PC-9 (cell line): ENCODE results near the gene REV3L. TPM values are rescaled to one million over a fixed set of nuclear protein-coding genes. Genes with fewer than 3 reads are reported as not detected.

Source experiments
- BruUV-seq: library from RNA; stranded (reverse); fragments of 400-500 nt; replicated peaks from 2 replicates; lab custom pipeline; 2021; lab: Mats Ljungman, UMichigan
- CTCF ChIA-PET: fragments of 300-600 bp; sonication (Branson Sonifier 250); formaldehyde crosslinking; loops from one replicate; lab custom pipeline; 2022; ENCODE audit warnings: antibody characterized with exemption; lab: Charles Lee
- POLR2A ChIA-PET: fragments of 300-600 bp; sonication (Branson Sonifier 250); formaldehyde crosslinking; loops from one replicate; lab custom pipeline; 2022; ENCODE audit warnings: antibody characterized with exemption; ENCODE audit not compliant: unreplicated experiment; lab: Charles Lee
- DNase-seq, 2 experiments: peaks; one replicate each; pipeline versions ENCODE4 v3.0.0 to v3.0.0-alpha.2; 2015 to 2022; ENCODE audit warnings: mixed read lengths in 1 of 2
- H2AFZ ChIP-seq: fragments of 200-600 bp; sonication (generic); 2 replicates; pipeline ENCODE4 v1.8.1; 2017; ENCODE audit warnings: antibody characterized with exemption
- H3F3A ChIP-seq: fragments of 200-600 bp; sonication (generic); 2 replicates; pipeline ENCODE4 v1.8.1; 2017; ENCODE audit warnings: antibody characterized with exemption, mild to moderate bottlenecking, low read depth; ENCODE audit not compliant: insufficient read depth
- H3K27ac ChIP-seq: fragments of 200-600 bp; sonication (generic); 2 replicates; pipeline ENCODE4 v1.6.1; 2016; ENCODE audit warnings: mixed run types
- H3K27me3 ChIP-seq: fragments of 200-600 bp; sonication (generic); 2 replicates; pipeline ENCODE4 v1.6.1; 2016; ENCODE audit warnings: low read depth, mixed run types; ENCODE audit not compliant: insufficient read depth
- H3K36me3 ChIP-seq: fragments of 200-600 bp; sonication (generic); 2 replicates; pipeline ENCODE4 v1.6.1; 2016; ENCODE audit warnings: low read depth, mixed run types
- H3K4me1 ChIP-seq: fragments of 200-600 bp; sonication (generic); replicated peaks from 2 replicates; pipeline ENCODE4 v1.6.1; 2016; ENCODE audit warnings: mixed run types; ENCODE audit not compliant: insufficient read depth
- H3K4me2 ChIP-seq: fragments of 200-600 bp; sonication (generic); 2 replicates; pipeline ENCODE4 v1.6.1; 2017; ENCODE audit warnings: mixed run types
- H3K4me3 ChIP-seq: fragments of 200-600 bp; sonication (generic); 2 replicates; pipeline ENCODE4 v1.6.1; 2016; ENCODE audit warnings: mixed run types
- H3K79me2 ChIP-seq: fragments of 200-600 bp; sonication (generic); 2 replicates; pipeline ENCODE4 v1.6.1; 2017; ENCODE audit warnings: low read depth, mixed run types
- H3K9me2 ChIP-seq: fragments of 200-600 bp; sonication (generic); 2 replicates; pipeline ENCODE4 v1.8.1; 2017; ENCODE audit warnings: mild to moderate bottlenecking; ENCODE audit not compliant: insufficient read depth
- H3K9me3 ChIP-seq: fragments of 200-600 bp; sonication (generic); 2 replicates; pipeline ENCODE4 v1.8.1; 2016; ENCODE audit warnings: low read depth; ENCODE audit not compliant: insufficient read depth
- H4K20me1 ChIP-seq: fragments of 200-600 bp; sonication (generic); 2 replicates; pipeline ENCODE4 v1.8.1; 2017; ENCODE audit not compliant: insufficient read depth
- EZH2 ChIP-seq: fragments of 200-600 bp; sonication (generic); IDR thresholded peaks from 2 replicates; pipeline ENCODE4 v1.8.0; 2017; ENCODE audit warnings: antibody characterized with exemption, low read depth
- intact Hi-C: fragments of 100-400 bp; cut with micrococcal nuclease; formaldehyde crosslinking; loops from one replicate; pipeline ENCODE4 v1.10.0; 2022; ENCODE audit not compliant: unreplicated experiment
- total RNA-seq: library from RNA; stranded (reverse); gene quantifications from 2 replicates; pipeline ENCODE4 v1.2.3, GENCODE V29; 2021
- TF ChIP-seq, protein P1 (sequence below): fragments of 200-600 bp; sonication (generic); conservative IDR thresholded peaks from 2 replicates; pipeline ENCODE4 v1.6.1; 2017; ENCODE audit warnings: mixed run types, antibody characterized with exemption, mild to moderate bottlenecking, moderate library complexity

REV3L gene
- total RNA-seq, 1 experiment from 2014 or later: 22.9 TPM

DNA sequence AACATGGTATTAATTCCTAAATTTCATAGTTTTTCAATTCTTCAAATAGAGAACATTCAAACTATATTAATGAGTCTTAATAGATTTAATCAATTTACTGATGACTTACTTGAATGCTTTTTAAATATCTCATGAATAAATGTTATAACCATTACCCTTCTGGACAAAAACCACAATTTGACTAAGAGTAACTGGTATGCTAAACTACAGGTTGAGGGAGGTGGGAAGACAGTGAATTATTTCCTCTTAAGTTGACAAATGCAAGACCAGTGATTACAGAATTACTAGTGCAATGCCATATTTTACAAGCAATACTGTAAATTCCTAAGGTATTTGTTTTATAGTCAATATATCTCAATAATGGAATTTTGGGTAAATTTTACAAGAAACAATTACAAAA is 65.1 kb downstream of the REV3L start:
- Histone ChIP-seq H3K4me2 (no peak overlapping the region), H3K36me3 (no peaks in the 10 kb centered on the region), H3K4me3 (no peak overlapping the region), H3K9me2 (no peaks in the 10 kb centered on the region), H3K9me3 (no peaks in the 10 kb centered on the region), H4K20me1 (no peaks in the 10 kb centered on the region), H3F3A (no peaks in the 10 kb centered on the region), H3K4me1 (peaks cover 2% of the 10 kb centered on the region; the same call in 1 of the 2 replicates), H3K27me3 (no peaks in the 10 kb centered on the region), H2AFZ (no peak overlapping the region), H3K27ac (no peak overlapping the region), H3K79me2 (peaks cover 20% of the 10 kb centered on the region; the same call in 1 of the 2 replicates)
- TF ChIP-seq EZH2: no peak
- TF ChIP-seq, protein P1, sequence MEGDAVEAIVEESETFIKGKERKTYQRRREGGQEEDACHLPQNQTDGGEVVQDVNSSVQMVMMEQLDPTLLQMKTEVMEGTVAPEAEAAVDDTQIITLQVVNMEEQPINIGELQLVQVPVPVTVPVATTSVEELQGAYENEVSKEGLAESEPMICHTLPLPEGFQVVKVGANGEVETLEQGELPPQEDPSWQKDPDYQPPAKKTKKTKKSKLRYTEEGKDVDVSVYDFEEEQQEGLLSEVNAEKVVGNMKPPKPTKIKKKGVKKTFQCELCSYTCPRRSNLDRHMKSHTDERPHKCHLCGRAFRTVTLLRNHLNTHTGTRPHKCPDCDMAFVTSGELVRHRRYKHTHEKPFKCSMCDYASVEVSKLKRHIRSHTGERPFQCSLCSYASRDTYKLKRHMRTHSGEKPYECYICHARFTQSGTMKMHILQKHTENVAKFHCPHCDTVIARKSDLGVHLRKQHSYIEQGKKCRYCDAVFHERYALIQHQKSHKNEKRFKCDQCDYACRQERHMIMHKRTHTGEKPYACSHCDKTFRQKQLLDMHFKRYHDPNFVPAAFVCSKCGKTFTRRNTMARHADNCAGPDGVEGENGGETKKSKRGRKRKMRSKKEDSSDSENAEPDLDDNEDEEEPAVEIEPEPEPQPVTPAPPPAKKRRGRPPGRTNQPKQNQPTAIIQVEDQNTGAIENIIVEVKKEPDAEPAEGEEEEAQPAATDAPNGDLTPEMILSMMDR: no peak
- ChIA-PET POLR2A (no interaction called here), CTCF (no interaction called here)
- no TSS peak for BruUV-seq
- intact Hi-C loops: no loop called here
- DNase-seq: no peak

DNA sequence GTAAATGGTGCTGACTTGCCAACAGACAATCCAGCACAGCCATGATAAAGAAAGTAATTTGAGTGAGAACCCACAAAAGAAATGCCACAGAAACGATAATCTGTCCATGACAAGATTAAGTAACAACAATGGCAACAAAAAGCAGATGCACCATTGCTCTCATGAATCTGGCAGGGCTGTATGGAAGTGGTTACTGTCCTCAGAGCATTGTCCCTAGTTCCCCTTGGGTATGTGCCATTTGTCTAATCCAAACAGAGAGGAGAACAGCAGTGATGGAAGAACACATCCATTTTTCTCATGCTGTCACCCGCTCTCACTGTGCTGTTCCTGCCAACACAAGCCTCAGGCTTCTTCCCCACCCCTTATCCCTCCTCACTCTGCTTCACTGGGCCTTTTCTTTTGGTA is 65.8 kb downstream of the REV3L start:
- no peak overlapping the region for H3K27ac ChIP-seq
- H3K27me3 ChIP-seq: no peaks in the 10 kb centered on the region
- CTCF ChIA-PET: no interaction called here
- intact Hi-C loops: no loop called here
- TF ChIP-seq, protein P1: no peak
- no peak for TF ChIP-seq EZH2
- peaks cover 17% of the 10 kb centered on the region; the same call in 1 of the 2 replicates for H3K79me2 ChIP-seq
- H3K9me3 ChIP-seq: no peaks in the 10 kb centered on the region
- H2AFZ ChIP-seq: no peak overlapping the region
- H3F3A ChIP-seq: no peaks in the 10 kb centered on the region
- no peaks in the 10 kb centered on the region for H3K9me2 ChIP-seq
- H3K36me3 ChIP-seq: no peaks in the 10 kb centered on the region
- POLR2A ChIA-PET: no interaction called here
- no peaks in the 10 kb centered on the region for H3K4me1 ChIP-seq
- H4K20me1 ChIP-seq: no peaks in the 10 kb centered on the region
- BruUV-seq: no TSS peak
- no peak for DNase-seq
- no peak overlapping the region for H3K4me2 ChIP-seq
- no peak overlapping the region for H3K4me3 ChIP-seq

DNA sequence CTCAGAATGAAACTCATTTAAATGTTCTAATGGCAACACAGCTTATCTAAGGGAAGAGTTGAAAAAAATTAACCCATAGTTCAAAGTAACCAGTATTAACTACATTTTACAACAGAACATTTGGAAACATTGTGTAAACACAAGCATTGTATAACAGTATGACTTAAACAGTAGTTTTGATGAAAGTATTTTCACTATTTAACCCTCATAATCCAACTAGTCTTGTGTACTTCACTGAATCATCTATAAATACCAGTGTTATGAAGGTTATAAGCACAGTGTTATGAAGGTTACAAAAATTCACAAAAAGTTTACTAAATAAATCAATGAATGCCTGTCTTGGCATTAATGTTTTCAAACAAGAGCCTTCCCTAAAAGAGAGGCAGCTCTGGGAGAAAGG is 66.5 kb downstream of the REV3L start:
- intact Hi-C loops: no loop called here
- CTCF ChIA-PET: no interaction called here

DNA sequence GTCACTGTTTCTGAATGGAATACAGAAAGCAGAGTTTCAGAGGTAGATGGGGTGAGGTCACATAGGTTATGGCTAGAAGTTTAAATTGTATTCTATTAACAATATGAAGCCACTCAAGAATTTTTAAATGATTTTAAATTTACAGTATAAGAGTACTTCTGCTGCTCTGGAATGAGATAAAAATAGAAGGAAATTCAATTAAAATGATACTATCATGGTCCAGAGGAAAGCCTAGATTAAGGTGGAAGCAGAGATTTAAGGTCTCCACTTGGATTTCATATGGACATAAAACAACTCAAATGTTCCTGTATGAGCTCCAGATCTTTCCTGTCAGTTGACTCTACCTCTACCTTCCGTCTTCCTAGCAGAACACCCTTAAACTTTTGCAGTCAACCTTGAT is 68.6 kb downstream of the REV3L start:
- intact Hi-C loops: no loop called here
- Histone ChIP-seq H3K27ac (no peak overlapping the region), H3K4me1 (no peaks in the 10 kb centered on the region), H3K36me3 (0 out of 2 replicates have a peak, but pooled peaks cover 6% of the 10 kb centered on the region), H3K9me2 (no peaks in the 10 kb centered on the region), H3K4me3 (no peak overlapping the region), H3F3A (no peaks in the 10 kb centered on the region), H3K4me2 (no peak overlapping the region), H3K79me2 (peaks cover 17% of the 10 kb centered on the region; the same call in 1 of the 2 replicates), H2AFZ (no peak overlapping the region), H3K27me3 (no peaks in the 10 kb centered on the region), H4K20me1 (no peaks in the 10 kb centered on the region), H3K9me3 (no peaks in the 10 kb centered on the region)
- BruUV-seq: no TSS peak
- CTCF ChIA-PET: no interaction called here
- POLR2A ChIA-PET: no interaction called here
- no peak for TF ChIP-seq EZH2
- TF ChIP-seq, protein P1: no peak
- DNase-seq: no peak

More for the DNA sequence above, 66.5 kb downstream of the REV3L start:
- DNase-seq: no peak
- Histone ChIP-seq H3K4me2 (no peak overlapping the region), H3K27ac (no peak overlapping the region), H3K4me3 (no peak overlapping the region), H4K20me1 (no peaks in the 10 kb centered on the region), H3K9me2 (no peaks in the 10 kb centered on the region), H3F3A (no peaks in the 10 kb centered on the region), H3K36me3 (no peaks in the 10 kb centered on the region), H3K79me2 (peaks cover 17% of the 10 kb centered on the region; the same call in 1 of the 2 replicates), H2AFZ (no peak overlapping the region), H3K9me3 (no peaks in the 10 kb centered on the region), H3K27me3 (no peaks in the 10 kb centered on the region), H3K4me1 (no peaks in the 10 kb centered on the region)
- BruUV-seq: no TSS peak
- POLR2A ChIA-PET: no interaction called here
- TF ChIP-seq EZH2: no peak
